DOHH2 (cell line): ENCODE data around the gene TWSG1.

Experiments used
- H3F3A ChIP-seq: fragments of 200-600 bp; sonication (generic), shearing (Covaris generic); 2 replicates; pipeline ENCODE4 v1.6.0; 2016; ENCODE audit warnings: antibody characterized with exemption, mild to moderate bottlenecking; ENCODE audit not compliant: control insufficient read depth, insufficient read depth
- H3K27ac ChIP-seq: fragments of 200-600 bp; sonication (generic); 2 replicates; pipeline ENCODE4 v1.5.1; 2014; ENCODE audit warnings: low read depth, mild to moderate bottlenecking, low read length, moderate library complexity
- H3K27me3 ChIP-seq: fragments of 200-600 bp; sonication (generic); 2 replicates; pipeline ENCODE4 v1.6.1; 2014; ENCODE audit warnings: mild to moderate bottlenecking, low read length, mixed read lengths; ENCODE audit not compliant: control insufficient read depth
- H3K36me3 ChIP-seq: fragments of 200-600 bp; sonication (generic); 2 replicates; pipeline ENCODE4 v1.6.1; 2014; ENCODE audit warnings: mild to moderate bottlenecking, low read length, moderate library complexity, mixed read lengths; ENCODE audit not compliant: control insufficient read depth
- H3K4me1 ChIP-seq: fragments of 200-600 bp; sonication (generic); 2 replicates; pipeline ENCODE4 v1.6.1; 2014; ENCODE audit warnings: mild to moderate bottlenecking, low read length, mixed read lengths; ENCODE audit not compliant: control insufficient read depth
- H3K4me2 ChIP-seq: fragments of 200-600 bp; sonication (generic); 2 replicates; pipeline ENCODE4 v1.6.0; 2014; ENCODE audit warnings: mild to moderate bottlenecking, low read length, moderate library complexity
- H3K4me3 ChIP-seq: fragments of 200-600 bp; sonication (generic); 2 replicates; pipeline ENCODE4 v1.5.1; 2014; ENCODE audit warnings: mild to moderate bottlenecking, low read length, mixed read lengths
- H3K79me2 ChIP-seq: fragments of 200-600 bp; sonication (generic); 2 replicates; pipeline ENCODE4 v1.6.1; 2014; ENCODE audit warnings: mild to moderate bottlenecking, low read length, mixed read lengths; ENCODE audit not compliant: control insufficient read depth
- H3K9me2 ChIP-seq: fragments of 200-600 bp; sonication (generic); replicated peaks from 2 replicates; pipeline ENCODE4 v1.6.1; 2014; ENCODE audit warnings: mild to moderate bottlenecking, low read length, mixed read lengths; ENCODE audit not compliant: control insufficient read depth
- H3K9me3 ChIP-seq: fragments of 200-600 bp; sonication (generic); 2 replicates; pipeline ENCODE4 v1.6.1; 2014; ENCODE audit warnings: antibody characterized with exemption, low read length, mixed read lengths; ENCODE audit not compliant: control insufficient read depth, insufficient read depth
- H4K20me1 ChIP-seq: fragments of 200-600 bp; sonication (generic); 2 replicates; pipeline ENCODE4 v1.6.0; 2014; ENCODE audit warnings: low read depth, mild to moderate bottlenecking, antibody characterized with exemption, low read length, moderate library complexity; ENCODE audit not compliant: control insufficient read depth, insufficient read depth
- CTCF ChIP-seq: fragments of 200-600 bp; sonication (generic); IDR thresholded peaks from one replicate; pipeline ENCODE4 v1.5.1; 2014; ENCODE audit warnings: antibody characterized with exemption, mild to moderate bottlenecking, low read depth, low read length; ENCODE audit not compliant: poor library complexity, severe bottlenecking
- EZH2phosphoT487 ChIP-seq: fragments of 200-600 bp; sonication (generic); IDR thresholded peaks from 2 replicates; pipeline ENCODE4 v1.6.1; 2017; ENCODE audit warnings: borderline replicate concordance, mild to moderate bottlenecking, antibody characterized with exemption, low read length, moderate library complexity, mixed read lengths

The TWSG1 gene

DNA sequence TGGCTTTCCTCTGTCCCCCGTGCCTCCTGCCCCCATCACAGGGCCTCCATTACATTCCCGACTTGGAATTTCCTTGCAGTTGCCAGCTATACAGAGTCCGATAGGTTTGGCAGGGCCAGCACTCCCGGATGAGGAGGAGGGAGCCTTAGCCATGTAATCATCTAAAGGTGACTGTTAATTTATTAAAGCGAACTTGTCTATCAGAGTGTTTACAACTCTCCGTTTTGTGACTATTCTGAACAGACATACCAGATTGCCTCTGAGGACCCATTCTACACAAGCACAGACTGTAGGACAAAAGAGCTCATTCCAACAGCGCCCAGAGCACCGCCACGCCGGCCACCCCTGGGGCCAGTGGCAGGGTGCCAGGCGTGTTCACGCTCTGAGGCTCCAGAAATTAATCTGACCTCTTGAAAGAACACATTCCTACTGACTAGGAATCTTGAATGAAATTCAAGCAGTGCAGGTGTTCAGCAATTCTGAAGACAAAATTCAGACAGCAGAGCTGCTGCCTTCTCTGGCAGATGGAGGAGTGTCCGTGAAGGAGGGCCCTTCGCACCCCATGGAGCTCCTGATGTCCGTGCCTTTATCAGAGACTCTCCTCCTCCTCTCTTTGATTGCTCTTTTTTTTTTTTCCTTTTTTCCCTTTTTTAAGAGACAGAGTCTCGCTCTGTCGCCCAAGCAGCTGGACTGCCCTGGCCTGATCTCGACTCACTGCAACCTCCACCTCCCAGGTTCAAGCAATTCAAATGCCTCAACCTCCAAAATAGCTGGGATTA, 82.7 kb downstream of the TWSG1 start:
- Histone ChIP-seq H4K20me1 (no peaks in the 10 kb centered on the region), H3K4me2 (no peak overlapping the region), H3K27ac (no peak overlapping the region)

GRCh38 chr18:9418047-9418690, 83.6 kb downstream of the TWSG1 start:
- Histone ChIP-seq H3K9me3 (no peaks in the 10 kb centered on the region), H4K20me1 (no peaks in the 10 kb centered on the region), H3K79me2 (no peaks in the 10 kb centered on the region), H3K27ac (no peak overlapping the region), H3K36me3 (no peaks in the 10 kb centered on the region), H3K9me2 (no peaks in the 10 kb centered on the region), H3K4me2 (no peak overlapping the region), H3K4me3 (no peak overlapping the region), H3K4me1 (peaks cover 9% of the 10 kb centered on the region; the same call in 1 of the 2 replicates), H3F3A (no peaks in the 10 kb centered on the region), H3K27me3 (no peaks in the 10 kb centered on the region)
- TF ChIP-seq EZH2phosphoT487, result no peak
- TF ChIP-seq CTCF, result no peak

More for the DNA sequence above, 82.7 kb downstream of the TWSG1 start:
- Histone ChIP-seq H3K9me3 (no peaks in the 10 kb centered on the region), H3F3A (no peaks in the 10 kb centered on the region), H3K9me2 (no peaks in the 10 kb centered on the region), H3K4me1 (peaks cover 9% of the 10 kb centered on the region; the same call in 1 of the 2 replicates), H3K79me2 (no peaks in the 10 kb centered on the region), H3K36me3 (no peaks in the 10 kb centered on the region), H3K27me3 (no peaks in the 10 kb centered on the region), H3K4me3 (no peak overlapping the region)
- TF ChIP-seq CTCF (no peak), EZH2phosphoT487 (no peak)

DNA sequence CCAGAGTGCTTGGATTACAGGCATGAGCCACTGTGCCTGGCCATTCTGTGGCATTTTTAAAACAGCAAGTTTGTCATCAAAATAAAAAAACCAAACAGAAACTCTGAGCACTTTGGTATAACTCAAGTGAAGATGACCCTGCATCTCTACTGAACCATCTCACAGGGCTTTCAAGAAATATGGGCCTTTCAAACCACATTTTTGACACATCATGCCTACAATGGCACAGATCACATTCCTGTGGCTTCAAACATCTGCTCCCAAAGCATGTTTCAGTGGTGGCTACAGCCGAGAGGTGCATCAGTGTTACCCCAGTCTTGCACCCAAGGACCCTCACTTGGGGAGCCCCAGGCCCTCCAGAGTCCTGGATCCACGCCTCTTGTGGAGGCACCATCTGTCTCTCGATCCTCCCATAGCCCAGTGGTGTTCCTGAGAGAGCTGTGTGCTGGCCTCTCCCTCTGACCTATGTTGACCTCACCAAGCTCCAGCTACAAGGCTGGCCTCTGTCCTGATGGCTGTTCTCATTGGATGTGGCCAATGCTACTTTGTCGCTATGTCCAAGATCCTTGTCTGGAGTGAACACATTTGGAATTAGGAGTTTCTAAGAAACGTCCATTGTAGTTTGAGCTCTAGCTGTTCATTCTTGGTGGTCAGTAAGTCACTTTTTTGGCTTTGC, 85.5 kb downstream of the TWSG1 start:
- Histone ChIP-seq H3K36me3 (no peaks in the 10 kb centered on the region), H3K79me2 (no peaks in the 10 kb centered on the region), H3K9me3 (peaks cover 4% of the 10 kb centered on the region; the same call in 1 of the 2 replicates), H3K4me2 (no peak overlapping the region), H3K4me3 (no peak overlapping the region), H3K27ac (no peak overlapping the region), H3K4me1 (peaks cover 9% of the 10 kb centered on the region; the same call in 1 of the 2 replicates), H3K27me3 (no peaks in the 10 kb centered on the region), H3K9me2 (no peaks in the 10 kb centered on the region), H4K20me1 (no peaks in the 10 kb centered on the region), H3F3A (no peaks in the 10 kb centered on the region)
- TF ChIP-seq EZH2phosphoT487 (no peak), CTCF (no peak)
